ENCODE measurements around the gene TEAD4. TPM values are rescaled to one million over a fixed set of nuclear protein-coding genes. Genes with fewer than 3 reads are reported as not detected.

The TEAD4 gene
- total RNA-seq, 1 experiment from 2014 or later, result 127 TPM

- no peak overlapping the region for H2BK15ac ChIP-seq (ENCODE audit: low read depth, low read length)
- no peaks in the 10 kb centered on the region for H4K20me1 ChIP-seq (ENCODE audit: control insufficient read depth, insufficient read depth, insufficient read length)
- H3K9me3 Mint-ChIP-seq, result no peaks in the 10 kb centered on the region
- H2BK120ac ChIP-seq (ENCODE audit: low read depth, low read length, poor library complexity, severe bottlenecking), result no peak overlapping the region
- no peak overlapping the region for H4K5ac ChIP-seq (ENCODE audit: insufficient read length, low read depth, low read length)
- H3K18ac ChIP-seq (ENCODE audit: insufficient read length, low read depth, low read length), result no peak overlapping the region
- H4K8ac ChIP-seq (replicated peaks; ENCODE audit: insufficient read length, low read depth, low read length), result no peak overlapping the region
- DNase-seq, result no peak
- H2BK20ac ChIP-seq (ENCODE audit: low read depth, low read length, poor library complexity, severe bottlenecking), result no peak overlapping the region
- no peak overlapping the region for H3K23ac ChIP-seq (ENCODE audit: insufficient read length, low read depth, low read length)
- no CpG with 5 or more reads among the region's 16 CpGs for WGBS (ENCODE audit: extremely low coverage, insufficient read length, low lambda C conversion rate)
- H2BK12ac ChIP-seq (ENCODE audit: insufficient read length, low read depth, low read length), result no peak overlapping the region
- no peaks in the 10 kb centered on the region for H3K27me3 ChIP-seq (ENCODE audit: insufficient read depth, low read length)
- no peaks in the 10 kb centered on the region for H3K9me3 ChIP-seq (ENCODE audit: control insufficient read depth, low read depth, low read length)
- H3K4me1 Mint-ChIP-seq, result peaks cover 12 to 21% of the 10 kb centered on the region in 2 experiments
- H3K14ac ChIP-seq (ENCODE audit: insufficient read depth, low read length), result no peak overlapping the region; the same call in 1 of the 2 replicates
- H3K4me3 Mint-ChIP-seq, result no peak overlapping the region
- H3K4me1 ChIP-seq (ENCODE audit: insufficient read depth, low read length), result no peaks in the 10 kb centered on the region
- peak overlapping the region; percentile 12 to 81 (median 33); a peak in 3 of 7 replicates for H3K27ac Mint-ChIP-seq
- no peak overlapping the region for H3T11ph ChIP-seq (ENCODE audit: low read length)
- H3K56ac ChIP-seq (ENCODE audit: insufficient read length, low read depth, low read length), result no peak overlapping the region
- no peak overlapping the region for H3K9ac ChIP-seq (ENCODE audit: extremely low read depth, insufficient read length, low read length)
- no peaks in the 10 kb centered on the region for H3K79me2 ChIP-seq (ENCODE audit: insufficient read depth, low read length)
- H4K91ac ChIP-seq (ENCODE audit: insufficient read length, low read depth, low read length), result no peak overlapping the region
- H3K36me3 Mint-ChIP-seq (ENCODE audit: insufficient read depth in 1 of 3, low read depth in 3 of 3), result peaks cover 11 to 68% (median 34%) of the 10 kb centered on the region in 3 experiments
- no peak overlapping the region for H2AFZ ChIP-seq (ENCODE audit: low read length)
- no peak overlapping the region for H3K4ac ChIP-seq (ENCODE audit: low read depth, low read length)
- H3K27ac ChIP-seq (ENCODE audit: insufficient read length, low read depth, low read length), result no peak overlapping the region
- H2BK5ac ChIP-seq (ENCODE audit: insufficient read length, low read length), result no peak overlapping the region
- H3K27me3 Mint-ChIP-seq (ENCODE audit: low read depth), result peaks cover 1% of the 10 kb centered on the region; the same call in 1 of the 2 replicates
- H2AK5ac ChIP-seq (ENCODE audit: insufficient read length, low read length), result no peak overlapping the region
- TF ChIP-seq, protein P1, sequence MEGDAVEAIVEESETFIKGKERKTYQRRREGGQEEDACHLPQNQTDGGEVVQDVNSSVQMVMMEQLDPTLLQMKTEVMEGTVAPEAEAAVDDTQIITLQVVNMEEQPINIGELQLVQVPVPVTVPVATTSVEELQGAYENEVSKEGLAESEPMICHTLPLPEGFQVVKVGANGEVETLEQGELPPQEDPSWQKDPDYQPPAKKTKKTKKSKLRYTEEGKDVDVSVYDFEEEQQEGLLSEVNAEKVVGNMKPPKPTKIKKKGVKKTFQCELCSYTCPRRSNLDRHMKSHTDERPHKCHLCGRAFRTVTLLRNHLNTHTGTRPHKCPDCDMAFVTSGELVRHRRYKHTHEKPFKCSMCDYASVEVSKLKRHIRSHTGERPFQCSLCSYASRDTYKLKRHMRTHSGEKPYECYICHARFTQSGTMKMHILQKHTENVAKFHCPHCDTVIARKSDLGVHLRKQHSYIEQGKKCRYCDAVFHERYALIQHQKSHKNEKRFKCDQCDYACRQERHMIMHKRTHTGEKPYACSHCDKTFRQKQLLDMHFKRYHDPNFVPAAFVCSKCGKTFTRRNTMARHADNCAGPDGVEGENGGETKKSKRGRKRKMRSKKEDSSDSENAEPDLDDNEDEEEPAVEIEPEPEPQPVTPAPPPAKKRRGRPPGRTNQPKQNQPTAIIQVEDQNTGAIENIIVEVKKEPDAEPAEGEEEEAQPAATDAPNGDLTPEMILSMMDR (conservative IDR thresholded peaks at IDR 0.05), result peak; percentile 58
- H3K23me2 ChIP-seq (ENCODE audit: insufficient read length, low read depth, low read length, poor library complexity, severe bottlenecking), result no peaks in the 10 kb centered on the region
- no peaks in the 10 kb centered on the region for H3K79me1 ChIP-seq (ENCODE audit: insufficient read depth, low read depth, low read length, poor library complexity, severe bottlenecking)
- H3K4me2 ChIP-seq (ENCODE audit: insufficient read depth, insufficient read length, low read length), result no peak overlapping the region
Observed at GRCh38 chr12:3035815-3036702, 76.9 kb downstream of the TEAD4 start.
